ENCODE results near the gene CDC45. TPM values are rescaled to one million over a fixed set of nuclear protein-coding genes. Genes with fewer than 3 reads are reported as not detected.

CDC45 gene
- total and polyA plus RNA-seq, 11 donors, result 0.15 to 3.1 (median 0.32) TPM; not detected in 4

DNA sequence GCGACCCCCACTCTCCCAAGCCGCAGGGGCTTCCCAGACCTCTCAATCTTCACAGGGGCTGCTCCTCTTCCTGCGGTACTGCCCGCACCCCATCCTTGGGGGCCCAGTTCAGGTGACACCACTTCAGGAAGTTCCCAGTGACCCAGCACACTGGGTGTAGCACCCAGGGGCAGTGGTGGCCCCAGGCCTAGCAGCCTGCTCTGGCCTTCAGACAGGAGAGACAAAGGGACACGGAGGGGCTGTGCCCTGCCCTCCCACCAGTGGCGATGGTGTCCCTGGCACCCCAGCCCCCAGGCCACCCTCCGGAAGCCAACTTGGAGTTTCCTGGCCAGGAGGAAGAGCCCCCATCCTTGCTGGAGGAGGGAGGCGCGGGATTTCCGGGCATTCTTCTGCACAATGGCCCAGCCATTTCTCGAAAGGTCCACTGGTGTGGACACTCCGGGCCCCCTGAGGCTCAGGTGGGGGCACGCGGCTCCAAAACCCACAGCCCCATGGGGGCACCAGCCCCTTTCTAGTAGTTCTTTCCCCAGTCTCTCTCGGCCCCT is 45.5 kb downstream of the CDC45 start:
- peak in 3 of 5 donors; percentile 66 to 72 (median 71) for DNase-seq
- Histone ChIP-seq H3K27me3 (peaks cover 9 to 35% (median 20%) of the 10 kb centered on the region in 9 donors), H3K9me3 (no peaks in the 10 kb centered on the region), H3K27ac (peak overlapping the region; percentile 77 to 98 (median 90)), H3K4me1 (peaks cover 5 to 64% (median 32%) of the 10 kb centered on the region in 12 donors), H3K36me3 (peaks cover 0 to 7% (median 0%) of the 10 kb centered on the region in 9 donors), H3K4me3 (peak overlapping the region; percentile 16 to 80 (median 62))
- 62 to 78% (median 74%) methylated on average over 13 to 15 of the region's 15 CpGs for WGBS, 4 donors
- ATAC-seq, result peak in 3 of 4 donors; percentile 29 to 57 (median 49)
- TF ChIP-seq, protein P1, sequence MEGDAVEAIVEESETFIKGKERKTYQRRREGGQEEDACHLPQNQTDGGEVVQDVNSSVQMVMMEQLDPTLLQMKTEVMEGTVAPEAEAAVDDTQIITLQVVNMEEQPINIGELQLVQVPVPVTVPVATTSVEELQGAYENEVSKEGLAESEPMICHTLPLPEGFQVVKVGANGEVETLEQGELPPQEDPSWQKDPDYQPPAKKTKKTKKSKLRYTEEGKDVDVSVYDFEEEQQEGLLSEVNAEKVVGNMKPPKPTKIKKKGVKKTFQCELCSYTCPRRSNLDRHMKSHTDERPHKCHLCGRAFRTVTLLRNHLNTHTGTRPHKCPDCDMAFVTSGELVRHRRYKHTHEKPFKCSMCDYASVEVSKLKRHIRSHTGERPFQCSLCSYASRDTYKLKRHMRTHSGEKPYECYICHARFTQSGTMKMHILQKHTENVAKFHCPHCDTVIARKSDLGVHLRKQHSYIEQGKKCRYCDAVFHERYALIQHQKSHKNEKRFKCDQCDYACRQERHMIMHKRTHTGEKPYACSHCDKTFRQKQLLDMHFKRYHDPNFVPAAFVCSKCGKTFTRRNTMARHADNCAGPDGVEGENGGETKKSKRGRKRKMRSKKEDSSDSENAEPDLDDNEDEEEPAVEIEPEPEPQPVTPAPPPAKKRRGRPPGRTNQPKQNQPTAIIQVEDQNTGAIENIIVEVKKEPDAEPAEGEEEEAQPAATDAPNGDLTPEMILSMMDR (IDR thresholded peaks at IDR 0.05), result no peak
- TF ChIP-seq POLR2A (IDR thresholded peaks at IDR 0.05), result no peak
- intact Hi-C loops (cut with DNase I), result loop anchor here in 7 of 10 donors (2.0 to 10.0 kb wide), 5 partner anchors 42 to 100 kb away; no protein-coding TSS in a partner anchor

DNA sequence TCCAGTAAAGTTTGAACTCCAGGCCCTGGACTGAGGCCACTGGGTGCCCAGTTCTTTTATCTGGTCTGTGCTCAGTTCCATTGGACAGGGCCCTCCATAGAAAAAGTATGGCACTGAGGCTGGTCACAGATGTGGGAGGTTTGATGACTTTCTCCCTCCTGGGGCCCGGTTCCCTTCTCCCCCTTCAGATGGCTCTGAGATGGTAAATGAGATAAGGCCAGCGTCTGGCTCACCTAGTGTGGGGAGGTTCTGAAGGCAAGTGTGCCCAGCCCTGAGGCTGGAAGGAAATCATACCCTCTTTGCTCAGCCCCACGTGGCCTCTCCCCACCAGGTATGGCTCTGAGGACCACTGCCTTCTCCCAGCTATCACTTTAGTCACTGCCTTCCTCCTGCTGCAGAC is 45.9 kb downstream of the CDC45 start:
- peaks cover 9 to 35% (median 20%) of the 10 kb centered on the region in 9 donors for H3K27me3 ChIP-seq
- no peak for DNase-seq
- peak overlapping the region; percentile 77 to 98 (median 90) for H3K27ac ChIP-seq
- intact Hi-C loops (cut with DNase I), result loop anchor here in 7 of 10 donors (2.0 to 10.0 kb wide), 6 partner anchors 41 to 99 kb away; no protein-coding TSS in a partner anchor
- 57 to 78% (median 60%) methylated on average over 3 of the region's 3 CpGs for WGBS, 4 donors
- peaks cover 0 to 7% (median 0%) of the 10 kb centered on the region in 9 donors for H3K36me3 ChIP-seq
- no peak for ATAC-seq
- peak overlapping the region in 2 of 12 donors; percentile 70 to 80 for H3K4me3 ChIP-seq
- TF ChIP-seq POLR2A (IDR thresholded peaks at IDR 0.05), result no peak
- TF ChIP-seq, protein P1 (IDR thresholded peaks at IDR 0.05), result no peak
- no peaks in the 10 kb centered on the region for H3K9me3 ChIP-seq
- peaks cover 5 to 64% (median 32%) of the 10 kb centered on the region in 12 donors for H3K4me1 ChIP-seq

DNA sequence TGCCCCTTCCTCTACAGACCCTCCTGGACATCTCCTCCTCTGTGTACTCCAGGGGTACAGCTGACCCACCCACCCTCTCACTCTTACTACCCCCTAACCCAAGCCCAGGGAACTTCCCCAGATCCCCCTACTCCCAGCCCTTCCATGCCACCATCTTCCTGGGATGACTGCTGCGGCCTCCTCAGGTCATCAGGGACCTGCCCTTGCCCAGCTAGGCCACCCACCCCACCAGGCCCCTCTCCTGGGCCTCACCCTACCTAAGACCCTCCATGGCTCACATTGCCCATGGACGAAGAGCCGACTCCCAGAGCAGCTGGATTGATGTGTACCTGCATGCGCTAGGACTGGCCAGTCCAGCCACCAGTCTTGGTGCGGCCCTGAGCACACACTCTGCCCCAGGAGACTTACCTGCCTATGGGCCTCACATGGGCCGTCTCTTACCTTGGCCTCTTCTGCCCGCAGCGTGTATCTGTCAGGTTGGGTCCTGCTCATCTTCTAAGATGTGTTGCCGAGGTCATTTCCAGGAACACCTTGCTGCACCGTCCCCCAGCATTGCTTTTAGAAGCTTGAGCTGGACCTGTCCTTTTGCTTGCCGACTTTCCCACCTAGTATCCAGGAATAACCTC is 46.5 kb downstream of the CDC45 start:
- TF ChIP-seq, protein P1 (IDR thresholded peaks at IDR 0.05), result no peak
- TF ChIP-seq POLR2A (IDR thresholded peaks at IDR 0.05), result no peak
- peak overlapping the region; percentile 77 to 98 (median 90) for H3K27ac ChIP-seq
- ATAC-seq (no peak), DNase-seq (no peak)
- H3K4me1 ChIP-seq, result peaks cover 5 to 64% (median 32%) of the 10 kb centered on the region in 12 donors
- no peak overlapping the region for H3K4me3 ChIP-seq
- 96 to 97% (median 96%) methylated on average over 11 of the region's 11 CpGs for WGBS, 4 donors
- intact Hi-C loops (cut with DNase I), result loop anchor here in 6 of 10 donors (2.0 to 10.0 kb wide), 3 partner anchors 41 to 99 kb away; no protein-coding TSS in a partner anchor
- peaks cover 0 to 7% (median 0%) of the 10 kb centered on the region in 9 donors for H3K36me3 ChIP-seq
- peaks cover 9 to 35% (median 20%) of the 10 kb centered on the region in 9 donors for H3K27me3 ChIP-seq
- H3K9me3 ChIP-seq, result no peaks in the 10 kb centered on the region

DNA sequence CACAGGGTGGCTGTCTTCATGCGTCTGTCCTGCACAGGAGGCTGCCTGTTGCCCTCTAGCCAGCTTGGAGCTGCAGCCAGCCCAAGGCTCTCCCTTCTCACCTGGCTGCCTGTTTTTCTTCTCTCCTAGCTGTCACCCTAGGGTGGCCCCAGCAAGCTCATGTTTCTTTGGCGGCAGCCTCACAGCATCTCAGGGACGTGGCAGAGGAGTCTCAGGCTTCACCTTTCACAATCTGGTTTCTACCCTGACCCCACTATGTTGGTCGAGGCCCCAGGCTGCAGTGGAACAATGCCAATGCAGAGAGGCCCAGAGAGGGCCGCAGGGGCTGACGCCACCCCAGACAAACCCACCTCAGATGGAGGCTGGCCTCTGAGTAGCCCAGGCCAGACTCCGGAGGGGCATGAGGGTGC is 47.0 kb downstream of the CDC45 start:
- H3K27ac ChIP-seq, result peak overlapping the region in 7 of 12 donors; percentile 5 to 97 (median 26)
- DNase-seq (no peak), ATAC-seq (no peak)
- peaks cover 5 to 63% (median 32%) of the 10 kb centered on the region in 12 donors for H3K4me1 ChIP-seq
- H3K27me3 ChIP-seq, result peaks cover 9 to 35% (median 20%) of the 10 kb centered on the region in 9 donors
- no peak for TF ChIP-seq POLR2A (IDR thresholded peaks at IDR 0.05)
- TF ChIP-seq, protein P1 (IDR thresholded peaks at IDR 0.05), result no peak
- no peak overlapping the region for H3K4me3 ChIP-seq
- H3K9me3 ChIP-seq, result no peaks in the 10 kb centered on the region
- intact Hi-C loops (cut with DNase I), result loop anchor here in 6 of 10 donors (2.0 to 10.0 kb wide), 3 partner anchors 40 to 98 kb away; no protein-coding TSS in a partner anchor
- 87 to 92% (median 89%) methylated on average over 4 to 7 of the region's 7 CpGs for WGBS, 4 donors
- H3K36me3 ChIP-seq, result peaks cover 0 to 7% (median 0%) of the 10 kb centered on the region in 9 donors
